OCI-LY1 (cell line): ENCODE measurements around the gene ZNF396.

Experiments
- H2AFZ ChIP-seq: fragments of 200-600 bp; sonication (generic), shearing (Covaris generic); 2 replicates; pipeline ENCODE4 v1.6.0; 2014; ENCODE audit warnings: antibody characterized with exemption, mild to moderate bottlenecking, low read length
- H3F3A ChIP-seq: fragments of 200-600 bp; sonication (generic), shearing (Covaris generic); 2 replicates; pipeline ENCODE4 v1.6.0; 2014; ENCODE audit warnings: mild to moderate bottlenecking, antibody characterized with exemption, low read length, moderate library complexity; ENCODE audit not compliant: insufficient read depth
- H3K27ac ChIP-seq: fragments of 200-600 bp; sonication (generic); 2 replicates; pipeline ENCODE4 v1.5.1; 2014; ENCODE audit warnings: low read length, mixed run types, mild to moderate bottlenecking, low read depth; ENCODE audit not compliant: poor library complexity, severe bottlenecking
- H3K27me3 ChIP-seq: fragments of 200-600 bp; sonication (generic); 2 replicates; pipeline ENCODE4 v1.6.0; 2014; ENCODE audit warnings: antibody characterized with exemption, mild to moderate bottlenecking, low read length, moderate library complexity; ENCODE audit not compliant: insufficient read depth
- H3K36me3 ChIP-seq: fragments of 200-600 bp; sonication (generic); 2 replicates; pipeline ENCODE4 v1.6.1; 2014; ENCODE audit warnings: mild to moderate bottlenecking, antibody characterized with exemption, low read length, moderate library complexity, mixed read lengths; ENCODE audit not compliant: insufficient read depth
- H3K4me1 ChIP-seq: fragments of 200-600 bp; sonication (generic); 2 replicates; pipeline ENCODE4 v1.5.1; 2014; ENCODE audit warnings: mild to moderate bottlenecking, low read length, moderate library complexity; ENCODE audit not compliant: insufficient read depth, severe bottlenecking
- H3K4me2 ChIP-seq: fragments of 200-600 bp; sonication (generic), shearing (Covaris generic); 2 replicates; pipeline ENCODE4 v1.6.1; 2014; ENCODE audit warnings: low read length
- H3K4me3 ChIP-seq: fragments of 200-600 bp; sonication (generic); 2 replicates; pipeline ENCODE4 v1.5.1; 2014; ENCODE audit warnings: low read length, low read depth, mild to moderate bottlenecking, mixed read lengths; ENCODE audit not compliant: poor library complexity, severe bottlenecking
- H3K79me2 ChIP-seq: fragments of 200-600 bp; shearing (Covaris generic); 2 replicates; pipeline ENCODE4 v1.6.1; 2016; ENCODE audit warnings: mixed run types, low read length, mixed read lengths; ENCODE audit not compliant: insufficient read depth
- H3K9ac ChIP-seq: fragments of 200-600 bp; sonication (generic), shearing (Covaris generic); 2 replicates; pipeline ENCODE4 v1.6.1; 2014; ENCODE audit warnings: mild to moderate bottlenecking, low read length, mixed read lengths
- H3K9me2 ChIP-seq: fragments of 200-600 bp; sonication (generic), shearing (Covaris generic); 2 replicates; pipeline ENCODE4 v1.6.1; 2014; ENCODE audit warnings: low read depth, mild to moderate bottlenecking, low read length, mixed read lengths
- H3K9me3 ChIP-seq: fragments of 200-600 bp; shearing (Covaris generic); 2 replicates; pipeline ENCODE4 v1.6.1; 2014; ENCODE audit warnings: low read length, mixed read lengths
- H4K20me1 ChIP-seq: fragments of 200-600 bp; sonication (generic), shearing (Covaris generic); 2 replicates; pipeline ENCODE4 v1.6.0; 2016; ENCODE audit warnings: mild to moderate bottlenecking, low read length; ENCODE audit not compliant: insufficient read depth
- EZH2 ChIP-seq: fragments of 200-600 bp; sonication (generic), shearing (Covaris generic); IDR thresholded peaks from 2 replicates; pipeline ENCODE4 v1.8.0; 2017; ENCODE audit warnings: borderline replicate concordance, mixed run types, mild to moderate bottlenecking, antibody characterized with exemption, low read length, moderate library complexity, mixed read lengths
- TF ChIP-seq, protein P1 (sequence below): fragments of 200-600 bp; sonication (generic), shearing (Covaris generic); IDR thresholded peaks from 2 replicates; pipeline ENCODE4 v1.5.1; 2017; ENCODE audit warnings: mild to moderate bottlenecking, antibody characterized with exemption, low read length, moderate library complexity, mixed read lengths

Gene ZNF396

GRCh38 chr18:35361570-35362321 lies 15.4 kb downstream of the ZNF396 start:
- Histone ChIP-seq H3K27ac (no peak overlapping the region), H3K9me2 (no peaks in the 10 kb centered on the region), H3K27me3 (no peaks in the 10 kb centered on the region), H4K20me1 (no peaks in the 10 kb centered on the region), H3F3A (no peaks in the 10 kb centered on the region), H3K4me3 (no peak overlapping the region), H3K9me3 (no peaks in the 10 kb centered on the region), H3K9ac (no peak overlapping the region), H3K4me2 (no peak overlapping the region), H3K79me2 (no peaks in the 10 kb centered on the region), H2AFZ (no peak overlapping the region), H3K36me3 (no peaks in the 10 kb centered on the region), H3K4me1 (no peaks in the 10 kb centered on the region)
- no peak for TF ChIP-seq EZH2
- TF ChIP-seq, protein P1, sequence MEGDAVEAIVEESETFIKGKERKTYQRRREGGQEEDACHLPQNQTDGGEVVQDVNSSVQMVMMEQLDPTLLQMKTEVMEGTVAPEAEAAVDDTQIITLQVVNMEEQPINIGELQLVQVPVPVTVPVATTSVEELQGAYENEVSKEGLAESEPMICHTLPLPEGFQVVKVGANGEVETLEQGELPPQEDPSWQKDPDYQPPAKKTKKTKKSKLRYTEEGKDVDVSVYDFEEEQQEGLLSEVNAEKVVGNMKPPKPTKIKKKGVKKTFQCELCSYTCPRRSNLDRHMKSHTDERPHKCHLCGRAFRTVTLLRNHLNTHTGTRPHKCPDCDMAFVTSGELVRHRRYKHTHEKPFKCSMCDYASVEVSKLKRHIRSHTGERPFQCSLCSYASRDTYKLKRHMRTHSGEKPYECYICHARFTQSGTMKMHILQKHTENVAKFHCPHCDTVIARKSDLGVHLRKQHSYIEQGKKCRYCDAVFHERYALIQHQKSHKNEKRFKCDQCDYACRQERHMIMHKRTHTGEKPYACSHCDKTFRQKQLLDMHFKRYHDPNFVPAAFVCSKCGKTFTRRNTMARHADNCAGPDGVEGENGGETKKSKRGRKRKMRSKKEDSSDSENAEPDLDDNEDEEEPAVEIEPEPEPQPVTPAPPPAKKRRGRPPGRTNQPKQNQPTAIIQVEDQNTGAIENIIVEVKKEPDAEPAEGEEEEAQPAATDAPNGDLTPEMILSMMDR = no peak

DNA sequence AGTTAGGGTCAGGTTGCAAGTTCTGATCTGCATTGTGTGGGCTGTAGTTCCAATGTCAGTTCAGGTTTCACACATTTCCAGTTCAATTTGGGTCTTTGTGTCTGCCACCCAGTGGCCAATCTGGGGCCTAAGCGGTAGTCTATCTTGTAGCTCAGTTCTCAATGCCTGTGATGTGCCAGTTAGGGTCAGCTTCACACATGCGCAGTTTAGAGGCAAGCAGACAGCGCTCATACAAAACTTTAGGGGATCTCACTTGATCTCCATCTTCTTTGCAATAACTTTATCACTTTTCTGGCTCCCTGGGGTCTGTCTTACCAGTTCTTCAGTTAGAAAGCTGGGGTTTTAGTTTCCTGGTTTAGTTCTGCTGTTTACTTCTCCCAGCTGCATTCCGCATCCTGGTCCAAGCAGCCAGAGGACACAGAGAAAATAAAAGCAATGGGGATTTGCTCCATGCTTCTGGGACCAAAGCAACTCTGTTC lies 22.0 kb downstream of the ZNF396 start:
- peak overlapping the region; percentile 19; the same call in 1 of the 2 replicates for H3K4me2 ChIP-seq
- H3F3A ChIP-seq = no peaks in the 10 kb centered on the region

GRCh38 chr18:35352778-35353177 lies 24.4 kb downstream of the ZNF396 start:
- no peak overlapping the region for H3K9ac ChIP-seq
- no peaks in the 10 kb centered on the region for H3K4me1 ChIP-seq
- H4K20me1 ChIP-seq = no peaks in the 10 kb centered on the region
- peaks cover 12% of the 10 kb centered on the region; the same call in 1 of the 2 replicates for H3K9me3 ChIP-seq
- no peak overlapping the region for H2AFZ ChIP-seq
- H3K27ac ChIP-seq = no peak overlapping the region
- H3F3A ChIP-seq = no peaks in the 10 kb centered on the region
- H3K9me2 ChIP-seq = no peaks in the 10 kb centered on the region
- no peaks in the 10 kb centered on the region for H3K79me2 ChIP-seq
- no peaks in the 10 kb centered on the region for H3K36me3 ChIP-seq
- no peak overlapping the region for H3K4me3 ChIP-seq
- H3K27me3 ChIP-seq = no peaks in the 10 kb centered on the region
- H3K4me2 ChIP-seq = no peak overlapping the region
- TF ChIP-seq, protein P1 = no peak
- no peak for TF ChIP-seq EZH2

More for the DNA sequence above, 22.0 kb downstream of the ZNF396 start:
- TF ChIP-seq EZH2 = no peak
- TF ChIP-seq, protein P1 = peak; percentile 83
- Histone ChIP-seq H3K9me3 (peaks cover 12% of the 10 kb centered on the region; the same call in 1 of the 2 replicates), H2AFZ (no peak overlapping the region), H3K4me1 (no peaks in the 10 kb centered on the region), H3K4me3 (no peak overlapping the region), H3K79me2 (no peaks in the 10 kb centered on the region), H3K36me3 (no peaks in the 10 kb centered on the region), H3K9ac (no peak overlapping the region), H3K9me2 (no peaks in the 10 kb centered on the region), H3K27me3 (no peaks in the 10 kb centered on the region), H4K20me1 (no peaks in the 10 kb centered on the region), H3K27ac (no peak overlapping the region)
